ENCODE results near the gene DNAAF8.

GRCh38 chr16:4728676-4729075 is 5.7 kb upstream of the DNAAF8 start:
- TF ChIP-seq CTCF (IDR thresholded peaks at IDR 0.05; ENCODE audit: low read length) = no peak
- no peak for TF ChIP-seq EZH2 (optimal IDR thresholded peaks at IDR 0.05; ENCODE audit: low read depth, low read length)

Measured in MM.1S (cell line).